Measurements from ENCODE around the gene AOAH.

Gene AOAH

DNA sequence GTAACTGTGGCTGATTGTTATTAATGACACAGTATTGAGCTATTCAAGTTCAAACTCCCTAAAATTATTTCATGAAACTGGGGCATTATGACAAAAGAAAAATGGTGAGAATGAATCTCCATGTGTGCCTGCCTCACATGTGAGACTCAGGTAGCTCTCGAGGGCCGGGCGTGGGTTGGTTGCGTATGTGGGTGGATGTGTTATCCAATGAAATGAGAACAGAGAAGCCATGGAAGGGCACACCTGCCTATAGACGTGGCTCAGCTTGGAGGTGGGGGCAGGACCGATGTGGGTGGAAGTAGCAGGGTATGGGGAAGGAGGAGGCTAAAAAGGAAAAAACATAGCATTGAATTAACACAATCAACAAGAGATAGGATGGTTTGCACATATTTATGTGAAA is 96.5 kb downstream of the AOAH start:
- H3K36me3 ChIP-seq (ENCODE audit: control insufficient read depth, low read length), result no peaks in the 10 kb centered on the region
- H3K4me3 ChIP-seq (ENCODE audit: low read length), result no peak overlapping the region
- H4K20me1 ChIP-seq (ENCODE audit: control insufficient read depth, insufficient read depth, low read depth, low read length), result no peaks in the 10 kb centered on the region
- no peak overlapping the region for H3K27ac ChIP-seq (ENCODE audit: low read depth, low read length)
- H3K4me1 ChIP-seq (ENCODE audit: control insufficient read depth, low read length), result no peaks in the 10 kb centered on the region
- no peaks in the 10 kb centered on the region for H3K9me3 ChIP-seq (ENCODE audit: control insufficient read depth, insufficient read depth, low read length)
- no peaks in the 10 kb centered on the region for H3K79me2 ChIP-seq (ENCODE audit: control insufficient read depth, low read length)
- no peaks in the 10 kb centered on the region for H3K9me2 ChIP-seq (replicated peaks; ENCODE audit: control insufficient read depth, low read length)
- peaks cover 5% of the 10 kb centered on the region; the same call in 1 of the 2 replicates for H3K27me3 ChIP-seq (ENCODE audit: control insufficient read depth, low read length)
- H3K4me2 ChIP-seq (ENCODE audit: low read length), result no peak overlapping the region
- TF ChIP-seq, protein P1, sequence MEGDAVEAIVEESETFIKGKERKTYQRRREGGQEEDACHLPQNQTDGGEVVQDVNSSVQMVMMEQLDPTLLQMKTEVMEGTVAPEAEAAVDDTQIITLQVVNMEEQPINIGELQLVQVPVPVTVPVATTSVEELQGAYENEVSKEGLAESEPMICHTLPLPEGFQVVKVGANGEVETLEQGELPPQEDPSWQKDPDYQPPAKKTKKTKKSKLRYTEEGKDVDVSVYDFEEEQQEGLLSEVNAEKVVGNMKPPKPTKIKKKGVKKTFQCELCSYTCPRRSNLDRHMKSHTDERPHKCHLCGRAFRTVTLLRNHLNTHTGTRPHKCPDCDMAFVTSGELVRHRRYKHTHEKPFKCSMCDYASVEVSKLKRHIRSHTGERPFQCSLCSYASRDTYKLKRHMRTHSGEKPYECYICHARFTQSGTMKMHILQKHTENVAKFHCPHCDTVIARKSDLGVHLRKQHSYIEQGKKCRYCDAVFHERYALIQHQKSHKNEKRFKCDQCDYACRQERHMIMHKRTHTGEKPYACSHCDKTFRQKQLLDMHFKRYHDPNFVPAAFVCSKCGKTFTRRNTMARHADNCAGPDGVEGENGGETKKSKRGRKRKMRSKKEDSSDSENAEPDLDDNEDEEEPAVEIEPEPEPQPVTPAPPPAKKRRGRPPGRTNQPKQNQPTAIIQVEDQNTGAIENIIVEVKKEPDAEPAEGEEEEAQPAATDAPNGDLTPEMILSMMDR (IDR thresholded peaks at IDR 0.05; ENCODE audit: low read depth, low read length, poor library complexity, severe bottlenecking), result no peak
- no peaks in the 10 kb centered on the region for H3F3A ChIP-seq (ENCODE audit: control insufficient read depth, insufficient read depth)

DNA sequence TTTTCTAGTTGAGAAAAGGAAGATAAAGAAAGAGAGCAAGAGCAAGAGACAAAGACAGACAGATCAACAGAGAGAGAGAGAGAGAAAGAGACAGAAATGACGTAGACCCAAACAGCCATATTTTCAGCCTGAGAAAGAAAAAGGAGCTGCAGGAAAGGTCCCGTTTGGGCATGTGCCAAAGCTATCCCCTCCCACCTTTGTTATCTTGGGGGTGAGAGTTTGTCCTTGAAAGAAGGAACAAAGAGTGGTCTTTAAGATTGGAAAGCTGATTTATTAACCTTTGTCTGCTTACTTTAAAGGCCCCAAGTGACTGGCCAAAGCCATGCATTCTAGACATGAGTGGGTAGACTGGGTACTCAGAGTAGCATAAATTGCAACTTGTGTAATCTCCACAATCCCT is 98.2 kb downstream of the AOAH start:
- no peaks in the 10 kb centered on the region for H3K4me1 ChIP-seq (ENCODE audit: control insufficient read depth, low read length)
- H3K4me3 ChIP-seq (ENCODE audit: low read length), result no peak overlapping the region
- H3K4me2 ChIP-seq (ENCODE audit: low read length), result no peak overlapping the region
- H3K27me3 ChIP-seq (ENCODE audit: control insufficient read depth, low read length), result 0 out of 2 replicates have a peak, but pooled peaks cover 5% of the 10 kb centered on the region
- TF ChIP-seq EZH2phosphoT487 (IDR thresholded peaks at IDR 0.05; ENCODE audit: borderline replicate concordance, low read length), result no peak
- TF ChIP-seq, protein P1 (IDR thresholded peaks at IDR 0.05; ENCODE audit: low read depth, low read length, poor library complexity, severe bottlenecking), result no peak
- H3K27ac ChIP-seq (ENCODE audit: low read depth, low read length), result no peak overlapping the region
- no peaks in the 10 kb centered on the region for H3K79me2 ChIP-seq (ENCODE audit: control insufficient read depth, low read length)
- H3K9me2 ChIP-seq (replicated peaks; ENCODE audit: control insufficient read depth, low read length), result no peaks in the 10 kb centered on the region
- no peaks in the 10 kb centered on the region for H4K20me1 ChIP-seq (ENCODE audit: control insufficient read depth, insufficient read depth, low read depth, low read length)
- H3K36me3 ChIP-seq (ENCODE audit: control insufficient read depth, low read length), result no peaks in the 10 kb centered on the region
- H3F3A ChIP-seq (ENCODE audit: control insufficient read depth, insufficient read depth), result no peaks in the 10 kb centered on the region
- H3K9me3 ChIP-seq (ENCODE audit: control insufficient read depth, insufficient read depth, low read length), result no peaks in the 10 kb centered on the region

DNA sequence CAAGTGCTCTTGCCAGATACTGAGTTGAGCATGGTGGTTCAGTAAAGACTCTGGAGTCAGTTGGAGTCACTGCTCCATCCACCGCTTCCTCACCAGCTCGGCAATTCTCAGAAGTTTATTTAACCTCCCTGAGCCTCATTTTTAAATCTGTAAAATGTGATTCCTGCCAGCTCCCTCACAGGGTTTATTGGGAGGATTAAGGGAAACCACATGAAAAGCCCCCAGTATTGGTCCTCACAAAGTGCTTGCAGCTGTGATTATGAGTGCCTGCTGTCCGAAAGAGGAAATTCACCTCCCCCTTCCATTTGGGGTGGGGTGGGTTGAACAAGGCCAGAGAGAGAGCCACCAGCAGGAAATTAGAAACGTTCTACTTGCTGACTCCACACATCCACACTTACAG is 99.0 kb downstream of the AOAH start:
- Histone ChIP-seq H4K20me1 (ENCODE audit: control insufficient read depth, insufficient read depth, low read depth, low read length) (no peaks in the 10 kb centered on the region), H3K36me3 (ENCODE audit: control insufficient read depth, low read length) (no peaks in the 10 kb centered on the region), H3K4me1 (ENCODE audit: control insufficient read depth, low read length) (no peaks in the 10 kb centered on the region), H3K27ac (ENCODE audit: low read depth, low read length) (no peak overlapping the region), H3K9me2 (replicated peaks; ENCODE audit: control insufficient read depth, low read length) (no peaks in the 10 kb centered on the region), H3K79me2 (ENCODE audit: control insufficient read depth, low read length) (no peaks in the 10 kb centered on the region), H3K4me3 (ENCODE audit: low read length) (no peak overlapping the region), H3K9me3 (ENCODE audit: control insufficient read depth, insufficient read depth, low read length) (no peaks in the 10 kb centered on the region), H3F3A (ENCODE audit: control insufficient read depth, insufficient read depth) (no peaks in the 10 kb centered on the region), H3K4me2 (ENCODE audit: low read length) (no peak overlapping the region), H3K27me3 (ENCODE audit: control insufficient read depth, low read length) (0 out of 2 replicates have a peak, but pooled peaks cover 5% of the 10 kb centered on the region)
- TF ChIP-seq EZH2phosphoT487 (IDR thresholded peaks at IDR 0.05; ENCODE audit: borderline replicate concordance, low read length), result no peak
- TF ChIP-seq, protein P1 (IDR thresholded peaks at IDR 0.05; ENCODE audit: low read depth, low read length, poor library complexity, severe bottlenecking), result no peak

DNA sequence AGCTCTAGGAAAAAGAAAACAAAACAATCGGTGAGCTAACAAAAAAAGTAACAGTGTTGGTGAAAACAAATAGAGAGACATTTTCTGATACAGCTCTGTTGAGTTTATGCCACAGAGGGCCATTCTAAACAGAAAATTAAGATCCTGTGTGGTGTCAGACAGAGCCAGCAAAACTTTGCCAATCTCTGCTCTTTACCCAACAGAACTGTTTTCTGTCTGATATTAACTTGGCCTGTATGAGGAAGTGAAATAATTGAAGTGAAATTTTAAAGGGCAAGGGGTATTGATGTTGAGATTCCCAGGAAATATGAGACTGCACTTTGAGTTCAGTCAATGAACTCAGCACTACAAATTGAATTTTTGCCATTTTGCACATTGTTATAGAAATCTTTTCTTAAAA is 101.0 kb downstream of the AOAH start:
- TF ChIP-seq EZH2phosphoT487 (IDR thresholded peaks at IDR 0.05; ENCODE audit: borderline replicate concordance, low read length), result no peak
- TF ChIP-seq, protein P1 (IDR thresholded peaks at IDR 0.05; ENCODE audit: low read depth, low read length, poor library complexity, severe bottlenecking), result no peak
- Histone ChIP-seq H3K79me2 (ENCODE audit: control insufficient read depth, low read length) (no peaks in the 10 kb centered on the region), H3K4me1 (ENCODE audit: control insufficient read depth, low read length) (no peaks in the 10 kb centered on the region), H4K20me1 (ENCODE audit: control insufficient read depth, insufficient read depth, low read depth, low read length) (no peaks in the 10 kb centered on the region), H3K36me3 (ENCODE audit: control insufficient read depth, low read length) (no peaks in the 10 kb centered on the region), H3K27me3 (ENCODE audit: control insufficient read depth, low read length) (0 out of 2 replicates have a peak, but pooled peaks cover 5% of the 10 kb centered on the region), H3K9me3 (ENCODE audit: control insufficient read depth, insufficient read depth, low read length) (no peaks in the 10 kb centered on the region), H3K9me2 (replicated peaks; ENCODE audit: control insufficient read depth, low read length) (no peaks in the 10 kb centered on the region), H3K27ac (ENCODE audit: low read depth, low read length) (no peak overlapping the region), H3K4me2 (ENCODE audit: low read length) (no peak overlapping the region), H3F3A (ENCODE audit: control insufficient read depth, insufficient read depth) (no peaks in the 10 kb centered on the region), H3K4me3 (ENCODE audit: low read length) (no peak overlapping the region)

All from DOHH2 (cell line).